BJ (cell line): ENCODE results near the gene SDK1. TPM values are rescaled to one million over a fixed set of nuclear protein-coding genes. Genes with fewer than 3 reads are reported as not detected.

Source experiments
- CTCF ChIA-PET: fragments of 350-600 bp; formaldehyde crosslinking; extraction: SDS; loops from one replicate; lab custom pipeline; 2021; ENCODE audit warnings: antibody characterized with exemption, inconsistent platforms; lab: Yijun Ruan, JAX
- POLR2A ChIA-PET: fragments of 300-600 bp; sonication (Branson Sonifier 250); formaldehyde crosslinking; extraction: SDS; loops from one replicate; lab custom pipeline; 2021; ENCODE audit warnings: antibody characterized with exemption; lab: Charles Lee
- DNase-seq: peaks from one replicate; pipeline ENCODE4 v3.0.0-alpha.2; 2011; ENCODE audit warnings: low read depth
- H3K27me3 ChIP-seq: 2 replicates; pipeline ENCODE4 v1.6.0; 2011; ENCODE audit warnings: low read length; ENCODE audit not compliant: control insufficient read depth, insufficient read depth
- H3K36me3 ChIP-seq: 2 replicates; pipeline ENCODE4 v1.5.1; 2011; ENCODE audit warnings: low read length; ENCODE audit not compliant: control insufficient read depth, insufficient read depth
- H3K4me3 ChIP-seq: 2 replicates; pipeline ENCODE4 v1.5.1; 2011; ENCODE audit warnings: low read depth, mild to moderate bottlenecking, control low read depth, low read length
- CTCF ChIP-seq: IDR thresholded peaks from 2 replicates; pipeline ENCODE4 v1.5.1; 2011; ENCODE audit warnings: low read depth, mild to moderate bottlenecking, control low read depth, inconsistent platforms, low read length, moderate library complexity; ENCODE audit not compliant: insufficient read depth
- polyA plus RNA-seq: library from polyadenylated mRNA; depleted of rRNA; stranded (reverse); fragments of >200 nt; gene quantifications from 2 replicates; pipeline ENCODE4 v1.2.3, GENCODE V29; 2011

SDK1 gene
- polyA plus RNA-seq, 1 experiment, result 0.01 TPM

- no peak for DNase-seq
- no peak for TF ChIP-seq CTCF
- no peaks in the 10 kb centered on the region for H3K27me3 ChIP-seq
- ChIA-PET POLR2A (no interaction called here), CTCF (no interaction called here)
- no peaks in the 10 kb centered on the region for H3K36me3 ChIP-seq
- no peak overlapping the region for H3K4me3 ChIP-seq
These were observed 304.2 kb downstream of the SDK1 start for GRCh38 chr7:3605222-3605621.

- no peaks in the 10 kb centered on the region for H3K36me3 ChIP-seq
- ChIA-PET POLR2A (no interaction called here), CTCF (no interaction called here)
- no peak for TF ChIP-seq CTCF
- no peak for DNase-seq
- no peak overlapping the region for H3K4me3 ChIP-seq
- no peaks in the 10 kb centered on the region for H3K27me3 ChIP-seq
These were observed 305.4 kb downstream of the SDK1 start for GRCh38 chr7:3606436-3606835.

- no peak for TF ChIP-seq CTCF
- no peak for DNase-seq
- CTCF ChIA-PET, result no interaction called here
- POLR2A ChIA-PET, result no interaction called here
- no peak overlapping the region for H3K4me3 ChIP-seq
- no peaks in the 10 kb centered on the region for H3K27me3 ChIP-seq
- H3K36me3 ChIP-seq, result no peaks in the 10 kb centered on the region
These were observed 306.8 kb downstream of the SDK1 start for GRCh38 chr7:3607847-3608246.

GRCh38 chr7:3616306-3616705, 315.3 kb downstream of the SDK1 start:
- TF ChIP-seq CTCF, result no peak
- no peak for DNase-seq
- ChIA-PET CTCF (no interaction called here), POLR2A (no interaction called here)
- Histone ChIP-seq H3K4me3 (no peak overlapping the region), H3K27me3 (no peaks in the 10 kb centered on the region), H3K36me3 (no peaks in the 10 kb centered on the region)

GRCh38 chr7:3630081-3630480, 329.0 kb downstream of the SDK1 start:
- ChIA-PET POLR2A (no interaction called here), CTCF (no interaction called here)
- Histone ChIP-seq H3K36me3 (no peaks in the 10 kb centered on the region), H3K27me3 (no peaks in the 10 kb centered on the region), H3K4me3 (no peak overlapping the region)
- no peak for TF ChIP-seq CTCF
- DNase-seq, result no peak
